GM12865 (cell line): ENCODE data around the gene STRC.
"Not testable (repeated sequence)": the region's sequence is repeated elsewhere in the genome, so short reads cannot be mapped to it uniquely, and the experiment has no call there.

Source experiments
- DNase-seq: peaks from one replicate; pipeline ENCODE4 v3.0.0; 2010; ENCODE audit warnings: low read depth
- H3K4me3 ChIP-seq: 2 replicates; pipeline ENCODE4 v1.5.1; 2011; ENCODE audit warnings: mild to moderate bottlenecking, low read depth, low read length, control low read depth
- TF ChIP-seq, protein P1 (sequence below): IDR thresholded peaks from 2 replicates; pipeline ENCODE4 v1.5.1; 2011; ENCODE audit warnings: low read length, control low read depth, low read depth, inconsistent platforms; ENCODE audit not compliant: insufficient read depth; ENCODE audit errors: missing control alignments

The STRC gene

DNA sequence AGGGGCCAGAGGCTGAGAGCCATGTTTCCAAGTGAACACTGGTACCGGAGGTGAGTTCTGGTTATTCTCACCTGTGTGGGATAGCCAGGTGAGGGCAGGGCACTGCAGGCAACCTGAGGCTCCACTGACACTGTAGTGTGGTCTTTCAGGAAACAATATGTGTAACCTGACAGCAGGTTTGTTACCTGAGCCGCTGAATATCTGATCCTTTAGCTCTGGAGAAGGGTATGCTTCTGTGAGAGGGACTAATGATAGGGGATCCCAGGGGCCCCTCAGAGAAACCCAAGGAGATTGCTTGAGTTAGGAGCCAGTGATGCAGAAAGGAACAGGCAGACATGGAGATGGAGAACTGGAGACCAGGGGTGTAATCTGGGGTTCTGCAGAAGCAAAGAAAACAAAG is at the start of gene STRC:
Gene STRC (minus strand): TSS at position 101 of the 400 bp plus-strand sequence. CDS start 78 bp downstream, at position 23.
- not testable (repeated sequence) for H3K4me3 ChIP-seq, DNase-seq

DNA sequence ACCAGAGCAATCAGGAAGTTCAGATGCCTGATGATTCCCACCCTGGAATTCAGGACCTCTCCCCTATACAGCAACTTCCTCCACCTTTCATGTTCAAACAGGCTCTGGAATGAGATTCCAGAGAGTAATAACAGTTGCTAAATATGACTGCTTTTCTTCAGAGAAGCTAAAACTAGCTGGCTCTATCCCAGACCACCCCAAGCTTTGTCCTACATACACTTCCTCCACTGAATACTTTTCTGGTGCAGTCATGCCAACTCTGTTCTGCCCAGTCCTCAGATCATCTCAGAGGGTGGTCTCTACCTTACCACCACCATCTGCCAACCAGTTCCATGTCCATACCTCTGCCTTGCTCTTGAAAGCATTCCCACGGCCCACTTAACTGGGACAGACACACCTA is 47.6 kb upstream of the STRC start:
- H3K4me3 ChIP-seq, DNase-seq: not testable (repeated sequence)

DNA sequence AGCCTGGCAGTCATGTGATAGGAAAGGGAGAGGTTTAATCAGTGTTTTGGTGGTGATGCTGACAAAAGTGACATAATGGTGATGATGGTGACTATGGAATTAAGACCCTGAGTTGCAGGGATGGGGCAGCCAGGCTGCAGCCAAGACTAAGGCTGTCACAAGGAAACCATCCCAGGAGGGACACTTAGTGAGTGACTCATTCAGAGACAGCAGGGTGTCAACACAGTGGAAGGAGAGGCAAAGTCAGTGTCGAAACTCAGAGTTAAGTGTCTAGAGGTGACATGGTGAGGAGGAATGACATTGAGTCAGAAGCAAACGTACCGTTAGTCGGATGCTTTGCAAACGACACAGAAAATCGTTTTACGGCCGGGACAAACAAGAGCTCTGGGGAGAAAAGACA is 44.7 kb upstream of the STRC start:
- DNase-seq, H3K4me3 ChIP-seq: not testable (repeated sequence)

DNA sequence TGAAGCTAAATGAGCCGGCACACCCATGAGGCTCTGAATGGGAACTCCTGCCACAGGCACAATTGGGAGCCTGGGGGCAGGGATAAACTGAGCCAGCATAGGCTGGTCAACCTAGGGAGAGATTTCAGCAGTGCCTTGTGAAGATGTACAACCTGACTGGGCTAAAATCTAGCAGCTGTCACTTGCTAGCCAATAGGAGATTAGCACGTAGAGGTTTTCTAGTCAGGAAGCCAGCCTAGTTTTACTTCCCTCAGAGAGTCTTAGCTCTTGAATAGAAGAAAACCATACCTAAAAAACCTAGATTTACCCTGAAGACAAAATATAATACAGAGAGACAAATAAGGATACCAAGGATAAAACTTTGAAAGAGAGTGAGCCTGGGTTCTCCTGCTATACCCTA is 43.7 kb upstream of the STRC start:
- not testable (repeated sequence) for H3K4me3 ChIP-seq, DNase-seq

DNA sequence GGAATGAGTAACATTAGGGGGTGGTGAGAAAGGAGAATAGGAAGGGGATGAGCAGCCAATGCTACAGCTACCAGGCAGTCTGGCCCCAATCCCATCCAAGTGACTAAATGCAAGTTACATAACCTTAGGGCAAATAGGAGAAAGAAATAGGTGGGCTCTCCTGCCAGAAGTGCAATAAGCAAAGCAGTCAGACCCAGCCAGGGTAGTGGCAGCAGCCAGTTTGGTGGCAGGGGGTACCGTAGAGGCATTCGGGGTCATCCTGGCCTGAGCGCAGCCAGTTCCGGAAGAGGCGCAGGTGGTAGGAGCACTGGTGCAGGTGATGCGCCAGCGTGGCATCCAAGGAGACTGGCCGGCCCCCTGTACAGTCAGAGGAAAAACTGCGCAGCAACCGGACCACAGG is 41.1 kb upstream of the STRC start:
- not testable (repeated sequence) for DNase-seq, H3K4me3 ChIP-seq

DNA sequence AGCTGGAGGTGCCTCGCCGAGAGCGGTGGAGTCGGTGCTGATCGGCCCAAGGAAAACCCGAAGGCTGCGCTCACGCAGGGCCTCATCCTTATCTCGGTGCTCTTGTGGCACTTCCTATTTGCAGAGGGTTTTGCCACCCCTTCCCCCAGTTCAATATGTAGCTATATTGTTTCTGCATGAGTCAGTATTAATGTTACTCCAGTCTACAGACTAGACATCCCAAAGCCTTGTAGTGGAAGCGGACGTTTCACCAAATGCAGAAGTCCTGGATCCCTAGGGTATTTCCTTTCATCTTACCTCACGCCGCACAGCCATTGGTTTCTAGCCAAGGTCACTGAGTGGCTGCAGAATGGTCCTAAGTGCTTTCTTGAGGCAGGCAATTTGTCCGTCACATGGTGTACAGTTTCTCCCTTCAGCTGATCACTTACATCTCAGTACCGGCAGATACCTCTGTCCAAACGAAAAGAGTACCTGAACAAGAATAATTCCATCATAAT is 30.9 kb upstream of the STRC start:
- not testable (repeated sequence) for DNase-seq, H3K4me3 ChIP-seq

DNA sequence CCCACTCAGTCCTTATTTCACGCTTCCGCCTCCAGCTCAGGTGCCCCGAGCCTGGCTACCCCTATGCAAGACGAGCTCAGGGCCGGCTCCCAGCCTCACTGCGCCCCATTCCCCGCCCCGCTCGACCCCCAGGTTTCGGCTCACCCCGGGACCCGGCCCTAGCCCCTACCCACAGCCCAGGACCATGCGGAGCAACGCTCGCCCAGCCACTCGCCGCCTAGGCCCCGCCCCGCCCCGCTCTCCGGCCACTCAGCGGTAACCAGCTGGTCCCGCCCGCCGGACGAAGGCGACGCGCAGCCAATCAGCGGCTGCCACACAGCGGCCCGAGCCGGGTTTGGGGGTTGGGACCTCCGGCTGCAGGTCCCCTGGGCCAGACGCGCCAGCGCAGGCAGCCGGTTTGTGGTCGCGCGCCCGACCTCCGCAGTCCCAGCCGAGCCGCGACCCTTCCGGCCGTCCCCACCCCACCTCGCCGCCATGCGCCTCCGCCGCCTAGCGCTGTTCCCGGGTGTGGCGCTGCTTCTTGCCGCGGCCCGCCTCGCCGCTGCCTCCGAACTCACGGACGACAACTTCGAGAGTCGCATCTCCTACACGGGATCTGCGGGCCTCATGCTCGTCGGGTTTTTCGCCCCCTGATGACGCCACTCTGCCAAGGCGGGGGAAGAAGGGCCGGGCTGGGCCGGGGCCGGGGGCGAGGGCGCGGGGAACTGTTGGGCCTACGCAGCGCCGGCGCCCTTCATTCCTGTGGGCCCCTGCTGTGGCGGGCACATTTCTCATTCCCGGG is 30.2 kb upstream of the STRC start, which contains the start of gene CATSPER2:
Gene CATSPER2 (minus strand): TSS at position 196 of the 781 bp plus-strand sequence. CDS start 783 bp downstream, outside the sequence.
- DNase-seq: no peak
- TF ChIP-seq, protein P1, sequence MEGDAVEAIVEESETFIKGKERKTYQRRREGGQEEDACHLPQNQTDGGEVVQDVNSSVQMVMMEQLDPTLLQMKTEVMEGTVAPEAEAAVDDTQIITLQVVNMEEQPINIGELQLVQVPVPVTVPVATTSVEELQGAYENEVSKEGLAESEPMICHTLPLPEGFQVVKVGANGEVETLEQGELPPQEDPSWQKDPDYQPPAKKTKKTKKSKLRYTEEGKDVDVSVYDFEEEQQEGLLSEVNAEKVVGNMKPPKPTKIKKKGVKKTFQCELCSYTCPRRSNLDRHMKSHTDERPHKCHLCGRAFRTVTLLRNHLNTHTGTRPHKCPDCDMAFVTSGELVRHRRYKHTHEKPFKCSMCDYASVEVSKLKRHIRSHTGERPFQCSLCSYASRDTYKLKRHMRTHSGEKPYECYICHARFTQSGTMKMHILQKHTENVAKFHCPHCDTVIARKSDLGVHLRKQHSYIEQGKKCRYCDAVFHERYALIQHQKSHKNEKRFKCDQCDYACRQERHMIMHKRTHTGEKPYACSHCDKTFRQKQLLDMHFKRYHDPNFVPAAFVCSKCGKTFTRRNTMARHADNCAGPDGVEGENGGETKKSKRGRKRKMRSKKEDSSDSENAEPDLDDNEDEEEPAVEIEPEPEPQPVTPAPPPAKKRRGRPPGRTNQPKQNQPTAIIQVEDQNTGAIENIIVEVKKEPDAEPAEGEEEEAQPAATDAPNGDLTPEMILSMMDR: no peak
- no peak within 1 kb of the TSS for H3K4me3 ChIP-seq

DNA sequence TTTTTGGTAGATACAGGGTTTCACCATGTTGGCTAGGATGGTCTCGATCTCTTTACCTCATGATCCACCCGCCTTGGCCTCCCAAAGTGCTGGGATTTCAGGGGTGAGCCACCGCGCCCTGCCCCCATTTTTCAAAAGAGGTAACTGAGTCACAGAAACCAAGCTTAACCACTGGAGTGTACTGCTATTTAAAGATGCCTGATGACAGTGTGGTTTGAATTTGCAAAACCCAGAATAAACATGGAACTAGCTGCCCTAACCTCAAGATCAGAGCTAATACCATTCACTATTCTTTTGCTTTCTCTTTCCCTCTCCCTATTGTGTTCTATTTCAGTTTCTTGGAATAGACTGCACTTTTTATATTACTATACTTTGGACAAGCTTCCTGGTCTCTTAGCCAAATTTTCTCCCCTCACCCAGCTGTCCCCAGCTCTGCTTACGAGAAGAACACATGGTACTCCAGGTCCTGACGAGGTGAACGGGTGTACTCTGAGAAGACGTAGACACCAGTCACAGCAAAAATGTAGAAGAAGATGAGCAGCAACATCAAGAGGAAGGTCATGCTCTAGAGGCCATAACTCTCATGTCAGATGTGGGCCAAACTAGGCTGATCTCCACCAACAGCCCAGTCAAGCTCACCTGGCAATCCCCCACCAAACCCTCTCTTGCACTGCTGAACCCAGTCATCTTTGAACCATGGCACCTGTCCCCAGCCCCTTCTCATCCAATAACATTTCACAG is 20.0 kb upstream of the STRC start:
- peak overlapping the region; percentile 46 for H3K4me3 ChIP-seq
- peak; percentile 87 for DNase-seq

DNA sequence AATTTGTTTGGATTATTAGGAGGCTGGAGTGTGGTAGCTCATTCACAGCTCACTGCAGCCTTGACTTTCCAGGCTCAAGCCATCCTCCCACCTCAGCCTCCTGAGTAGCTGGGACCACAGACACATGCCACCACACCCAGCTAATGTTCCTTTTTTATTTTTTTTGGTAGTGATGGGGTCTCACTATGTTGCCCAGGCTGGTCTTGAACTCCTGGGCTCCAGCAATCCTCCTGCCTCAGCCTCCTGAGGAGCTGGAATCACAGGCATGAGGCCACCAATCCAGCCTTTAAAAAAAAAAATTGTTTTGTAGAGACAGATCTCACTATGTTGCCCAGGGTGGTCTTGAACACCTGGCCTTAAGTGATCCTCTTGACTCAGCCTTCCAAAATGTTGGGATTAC is 8.3 kb upstream of the STRC start:
- not testable (repeated sequence) for DNase-seq, H3K4me3 ChIP-seq

DNA sequence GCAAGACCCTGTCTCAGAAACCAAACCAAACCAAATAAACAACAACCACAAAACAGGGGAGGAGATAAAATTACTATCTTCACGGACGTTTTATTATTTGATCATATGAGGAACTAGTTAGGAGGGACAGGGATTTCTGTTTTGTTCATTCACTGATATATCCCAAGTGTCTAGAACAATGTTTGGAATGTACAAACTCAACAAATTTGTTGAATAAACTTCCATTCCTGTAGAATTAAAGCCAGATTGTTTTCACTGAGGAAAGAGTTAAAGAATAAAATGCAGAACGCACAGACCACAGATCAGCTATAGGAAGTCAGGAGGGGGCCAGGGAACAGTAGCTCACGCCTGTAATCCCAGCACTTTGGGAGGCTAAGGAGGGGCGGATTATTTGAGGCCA is 6.5 kb upstream of the STRC start:
- H3K4me3 ChIP-seq: no peak overlapping the region
- TF ChIP-seq, protein P1: no peak
- no peak for DNase-seq

DNA sequence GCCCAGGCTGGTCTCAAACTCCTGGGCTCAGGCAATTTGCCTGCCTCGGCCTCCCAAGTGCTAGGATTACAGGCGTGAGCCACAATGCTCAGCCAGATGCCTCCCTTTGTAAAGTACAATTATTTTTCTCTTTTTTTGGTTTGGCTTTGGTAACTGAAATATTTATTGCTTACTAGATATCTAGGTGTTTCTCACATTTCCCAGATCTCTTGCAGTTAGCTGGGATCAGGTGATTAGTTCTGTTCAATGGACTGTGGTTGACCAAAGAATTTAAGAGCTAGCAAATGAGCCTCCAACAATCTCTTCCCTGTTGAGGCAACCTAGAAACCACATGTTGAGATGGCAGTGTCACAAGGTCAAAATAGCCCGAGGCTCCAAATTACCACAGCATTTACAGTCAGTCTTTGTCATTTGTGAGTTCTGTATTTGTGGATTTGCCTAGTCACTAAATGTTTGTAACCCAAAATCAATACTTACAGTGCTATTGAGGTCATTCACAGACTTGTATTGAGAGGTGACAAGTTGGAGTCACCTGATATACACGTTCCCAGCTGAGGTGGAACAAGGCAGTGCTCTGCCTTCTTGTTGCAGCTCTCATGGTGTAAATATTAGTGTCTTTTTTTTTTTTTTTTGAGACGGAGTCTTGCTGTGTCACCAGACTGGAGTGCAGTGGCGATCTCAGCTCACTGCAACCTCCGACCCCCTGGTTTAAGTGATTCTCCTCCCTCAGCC is 3.6 kb upstream of the STRC start:
- DNase-seq, H3K4me3 ChIP-seq: not testable (repeated sequence)

DNA sequence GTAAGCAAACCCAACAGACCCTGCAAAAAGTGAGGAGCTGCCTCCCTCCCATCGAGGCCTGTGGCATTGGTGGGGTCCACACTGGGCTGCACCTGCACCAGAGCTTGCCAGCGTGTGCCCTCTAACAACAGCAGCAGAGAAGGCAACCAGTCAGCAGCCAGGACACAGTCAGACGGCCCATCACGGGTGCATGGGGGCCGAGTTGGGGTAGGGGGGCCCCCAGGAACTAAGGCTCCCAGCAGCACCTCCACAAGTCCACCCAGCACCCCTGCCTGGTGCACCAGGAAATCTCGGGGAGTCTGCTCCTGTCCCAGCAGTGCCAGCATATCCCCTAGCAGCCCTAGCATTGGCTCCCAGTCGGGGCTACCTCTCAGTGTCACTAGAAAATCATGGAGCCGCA is 850 bp downstream of the STRC start:
- not testable (repeated sequence) for DNase-seq, H3K4me3 ChIP-seq

DNA sequence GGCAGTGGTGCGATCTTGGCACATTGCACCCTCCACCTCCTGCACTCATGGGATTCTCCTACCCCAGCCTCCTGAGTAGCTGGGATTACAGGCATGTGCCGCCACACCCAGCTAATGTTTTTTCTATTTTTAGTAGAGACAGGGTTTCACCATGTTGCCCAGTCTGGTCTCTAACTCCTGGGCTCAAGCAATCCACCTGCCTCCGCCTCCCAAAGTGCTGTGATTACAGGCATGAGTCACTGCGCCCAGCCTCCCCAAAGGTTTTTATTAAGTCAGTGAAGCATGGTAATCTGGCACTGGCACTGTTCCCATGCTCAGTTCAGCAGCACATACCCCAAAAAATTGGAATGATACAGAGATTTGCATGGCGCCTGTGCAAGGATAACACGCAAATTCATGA is 16.4 kb downstream of the STRC start:
- H3K4me3 ChIP-seq, DNase-seq: not testable (repeated sequence)

DNA sequence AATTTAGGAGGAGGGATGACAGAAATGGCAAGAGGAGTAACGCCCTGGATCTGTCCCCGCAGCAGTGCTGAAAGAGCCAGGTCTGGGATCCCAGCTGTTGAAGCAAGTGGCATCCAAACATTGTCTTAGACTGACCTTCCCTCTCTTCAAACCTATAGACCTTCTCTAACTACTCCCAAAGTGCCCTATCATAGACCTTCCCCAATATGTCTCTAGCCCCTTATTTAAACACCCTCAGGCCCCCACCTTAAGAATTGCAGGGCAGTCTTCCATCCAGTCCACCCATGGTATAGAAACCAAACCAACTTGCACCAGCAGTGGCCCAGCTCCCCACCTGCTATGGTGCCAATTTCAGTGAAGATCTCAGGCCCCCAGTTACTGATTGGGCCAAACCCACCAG is 18.4 kb downstream of the STRC start:
- not testable (repeated sequence) for H3K4me3 ChIP-seq, DNase-seq

DNA sequence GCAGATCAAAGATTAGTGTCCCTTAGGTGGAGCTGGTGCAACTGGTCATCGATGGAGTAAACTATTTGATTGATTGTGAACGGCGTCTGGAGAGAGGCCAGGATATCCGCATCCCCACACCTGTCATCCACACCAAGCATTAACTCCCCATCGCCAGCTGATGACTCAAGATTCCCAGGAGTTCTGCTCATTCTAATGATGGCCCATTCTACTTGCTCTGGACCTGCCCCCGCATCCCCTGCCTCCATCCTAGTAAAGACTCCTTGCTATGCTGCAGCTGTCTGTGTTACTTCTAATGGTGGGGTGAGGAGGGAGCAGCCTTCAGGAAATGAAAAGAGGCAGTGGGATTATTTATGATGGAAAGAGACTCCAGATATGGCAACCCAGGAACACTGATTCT is 19.5 kb downstream of the STRC start:
- H3K4me3 ChIP-seq, DNase-seq: not testable (repeated sequence)
